GM23248 (cell line): ENCODE data around the gene PIP5KL1. TPM values are rescaled to one million over a fixed set of nuclear protein-coding genes. Genes with fewer than 3 reads are reported as not detected.
"Not testable (repeated sequence)": the region's sequence is repeated elsewhere in the genome, so short reads cannot be mapped to it uniquely, and the experiment has no call there.

Experiments used
- DNase-seq: peaks from one replicate; pipeline ENCODE4 v3.0.0-alpha.2; 2015
- H2AFZ ChIP-seq: fragments of 200-600 bp; sonication (generic); 2 replicates; pipeline ENCODE4 v1.6.1; 2016; ENCODE audit warnings: antibody characterized with exemption
- H3F3A ChIP-seq: fragments of 200-600 bp; sonication (generic); 2 replicates; pipeline ENCODE4 v1.6.1; 2016; ENCODE audit warnings: mild to moderate bottlenecking, antibody characterized with exemption, mixed run types; ENCODE audit not compliant: insufficient read depth
- H3K27ac ChIP-seq: fragments of 200-600 bp; sonication (generic); 2 replicates; pipeline ENCODE4 v1.5.1; 2016; ENCODE audit warnings: mild to moderate bottlenecking
- H3K27me3 ChIP-seq: fragments of 200-600 bp; sonication (generic); replicated peaks from 2 replicates; pipeline ENCODE4 v1.6.1; 2016; ENCODE audit warnings: mild to moderate bottlenecking; ENCODE audit not compliant: insufficient read depth
- H3K36me3 ChIP-seq: fragments of 200-600 bp; sonication (generic); 2 replicates; pipeline ENCODE4 v1.6.1; 2016; ENCODE audit warnings: low read depth, mild to moderate bottlenecking
- H3K4me1 ChIP-seq: fragments of 200-600 bp; sonication (generic); 2 replicates; pipeline ENCODE4 v1.6.1; 2016; ENCODE audit warnings: mild to moderate bottlenecking; ENCODE audit not compliant: insufficient read depth
- H3K4me2 ChIP-seq: fragments of 200-600 bp; sonication (generic); one replicate; pipeline ENCODE4 v1.6.1; 2016; ENCODE audit warnings: mild to moderate bottlenecking; ENCODE audit not compliant: unreplicated experiment
- H3K4me3 ChIP-seq: fragments of 200-600 bp; sonication (generic); 2 replicates; pipeline ENCODE4 v1.5.1; 2016; ENCODE audit warnings: mild to moderate bottlenecking
- H3K79me2 ChIP-seq: fragments of 200-600 bp; sonication (generic); 2 replicates; pipeline ENCODE4 v1.6.1; 2016; ENCODE audit warnings: mild to moderate bottlenecking; ENCODE audit not compliant: insufficient read depth
- H3K9ac ChIP-seq: fragments of 200-600 bp; sonication (generic); 2 replicates; pipeline ENCODE4 v1.6.1; 2016; ENCODE audit warnings: mild to moderate bottlenecking
- H3K9me2 ChIP-seq: fragments of 200-600 bp; sonication (generic); 2 replicates; pipeline ENCODE4 v1.6.1; 2016; ENCODE audit warnings: mixed run types, mild to moderate bottlenecking, moderate library complexity; ENCODE audit not compliant: insufficient read depth
- H3K9me3 ChIP-seq: fragments of 200-600 bp; sonication (generic); one replicate; pipeline ENCODE4 v1.6.1; 2017; ENCODE audit warnings: low read depth
- H4K20me1 ChIP-seq: fragments of 200-600 bp; sonication (generic); 2 replicates; pipeline ENCODE4 v1.6.0; 2016; ENCODE audit not compliant: insufficient read depth
- EZH2 ChIP-seq: fragments of 200-600 bp; sonication (generic); IDR thresholded peaks from 2 replicates; pipeline ENCODE4 v1.6.1; 2018; ENCODE audit warnings: antibody characterized with exemption, mild to moderate bottlenecking; ENCODE audit not compliant: insufficient read depth, poor library complexity, severe bottlenecking
- EZH2phosphoT487 ChIP-seq: fragments of 200-600 bp; sonication (generic); IDR thresholded peaks from 2 replicates; pipeline ENCODE4 v1.6.1; 2018; ENCODE audit warnings: antibody characterized with exemption, moderate library complexity, mild to moderate bottlenecking, low read depth; ENCODE audit not compliant: insufficient read depth
- WGBS, 2 experiments: methylation state at CpG; one replicate each; pipeline ENCODE4 v1.1.6; 2015 to 2017; ENCODE audit warnings: low lambda C conversion rate in 2 of 2, low coverage in 1 of 2; ENCODE audit errors: missing lambda C conversion rate in 2 of 2; 5-methylcytosine and 5-hydroxymethylcytosine counted together
- in situ Hi-C: fragments of 300-500 bp; cut with MboI; formaldehyde crosslinking; loops from 2 replicates; pipeline ENCODE4 v1.15.0; 2020
- polyA plus RNA-seq: library from polyadenylated mRNA; unstranded; fragments of >200 nt; fragmentation: Nextera tagmentation; extraction: Ambion mirVana; gene quantifications from 2 replicates; pipeline ENCODE4 v1.2.1, GENCODE V29; 2016
- total RNA-seq: library from RNA; depleted of rRNA; stranded (reverse); fragments of >200 nt; shearing (Covaris generic); gene quantifications from 2 replicates; pipeline ENCODE4 v1.2.3, GENCODE V29; 2014

The PIP5KL1 gene
- total and polyA plus RNA-seq, 2 experiments from 2014 or later: 5.5 to 8.8 TPM

DNA sequence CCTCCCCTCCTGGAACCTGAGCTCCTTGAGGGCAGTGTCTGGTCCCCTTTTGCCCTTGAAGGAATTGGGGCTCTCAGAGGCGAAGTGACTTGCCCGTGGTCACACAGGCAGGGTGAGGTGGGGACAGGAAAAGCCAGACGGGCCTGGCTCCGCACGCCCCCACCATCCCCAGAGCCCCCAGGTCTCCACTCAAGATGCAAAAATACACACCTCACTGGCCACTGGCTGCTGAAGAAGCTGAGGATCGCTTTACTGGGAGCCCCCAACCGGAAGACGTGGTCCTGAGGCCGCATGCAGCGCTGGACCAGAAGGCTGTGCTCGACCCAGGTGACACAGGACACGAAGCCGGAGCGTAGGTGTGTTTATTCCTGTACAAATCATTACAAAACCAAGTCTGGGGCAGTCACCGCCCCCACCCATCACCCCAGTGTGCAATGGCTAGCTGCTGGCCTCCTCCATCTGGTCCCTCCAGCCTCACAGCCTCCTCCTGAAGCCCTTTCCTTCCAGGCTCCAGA is 45.5 kb downstream of the PIP5KL1 start:
- Histone ChIP-seq H3K9me2 (no peaks in the 10 kb centered on the region), H3K4me2 (no peak overlapping the region), H3K27me3 (no peaks in the 10 kb centered on the region), H3K9ac (no peak overlapping the region), H3K4me1 (no peaks in the 10 kb centered on the region), H3K9me3 (no peaks in the 10 kb centered on the region), H3K36me3 (peaks cover 37% of the 10 kb centered on the region), H4K20me1 (no peaks in the 10 kb centered on the region), H2AFZ (no peak overlapping the region), H3F3A (no peaks in the 10 kb centered on the region; the same call in 1 of the 2 replicates), H3K27ac (no peak overlapping the region), H3K4me3 (no peak overlapping the region), H3K79me2 (peaks cover 17% of the 10 kb centered on the region)
- in situ Hi-C loops: no loop called here
- 88 to 94% methylated on average over 15 of the region's 15 CpGs for WGBS, 2 experiments
- TF ChIP-seq EZH2 (no peak), EZH2phosphoT487 (no peak)
- DNase-seq: no peak

DNA sequence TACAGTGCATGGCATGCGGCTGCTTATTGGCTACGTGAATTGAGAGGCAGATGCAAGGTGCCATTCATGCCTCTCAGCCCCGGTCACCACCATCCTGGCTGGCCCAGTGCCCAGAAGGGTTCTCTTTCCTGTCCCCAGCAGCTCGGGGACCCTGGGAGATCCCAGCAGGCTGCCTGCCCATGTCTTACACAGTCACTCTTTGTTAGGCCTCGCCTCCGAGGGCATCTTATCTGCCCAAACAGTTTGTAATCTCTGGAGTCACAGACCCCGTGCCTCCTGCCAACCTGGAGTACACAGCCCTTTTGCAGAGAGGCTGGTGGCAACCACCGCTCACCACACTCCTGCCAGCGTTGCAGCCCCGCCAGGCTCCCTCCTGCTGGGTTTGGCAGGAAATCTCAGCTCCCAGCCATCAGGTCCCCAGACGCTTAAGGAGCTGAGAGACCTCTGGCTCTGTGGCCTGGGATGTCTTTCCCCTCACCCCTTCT is 46.1 kb downstream of the PIP5KL1 start:
- Histone ChIP-seq H3K9me3 (no peaks in the 10 kb centered on the region), H2AFZ (no peak overlapping the region), H3K4me1 (no peaks in the 10 kb centered on the region), H3K4me3 (no peak overlapping the region), H3K79me2 (peaks cover 12% of the 10 kb centered on the region), H4K20me1 (no peaks in the 10 kb centered on the region), H3K4me2 (no peak overlapping the region), H3K36me3 (peaks cover 32% of the 10 kb centered on the region), H3K9ac (no peak overlapping the region), H3K27me3 (no peaks in the 10 kb centered on the region), H3F3A (peaks cover 1% of the 10 kb centered on the region; the same call in 1 of the 2 replicates), H3K27ac (no peak overlapping the region), H3K9me2 (no peaks in the 10 kb centered on the region)
- no peak for DNase-seq
- no peak for TF ChIP-seq EZH2phosphoT487
- no peak for TF ChIP-seq EZH2
- WGBS, 2 experiments: 77 to 78% methylated on average over 11 of the region's 11 CpGs
- in situ Hi-C loops: no loop called here

DNA sequence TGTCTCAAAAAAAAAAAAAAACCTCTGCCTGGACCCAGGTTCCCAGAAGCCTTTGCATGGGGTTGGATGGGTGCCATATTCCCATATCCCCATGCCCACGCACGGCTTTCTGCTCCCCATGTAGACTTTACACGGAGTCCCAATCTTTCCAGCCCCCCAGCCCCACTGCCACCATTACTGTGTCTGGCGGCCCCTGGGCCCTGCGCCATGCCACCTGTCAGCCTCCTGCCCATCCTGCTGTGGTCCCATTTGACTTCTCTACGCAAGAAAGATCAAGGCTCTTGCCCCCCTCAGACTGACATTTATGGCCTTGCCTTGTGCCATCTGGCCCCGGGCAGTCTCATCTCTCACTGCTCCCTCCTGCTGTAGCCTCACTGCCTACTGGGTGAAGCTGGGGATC is 46.6 kb downstream of the PIP5KL1 start:
- Histone ChIP-seq H2AFZ (no peak overlapping the region), H3K36me3 (peaks cover 27% of the 10 kb centered on the region), H4K20me1 (no peaks in the 10 kb centered on the region), H3K4me3 (no peak overlapping the region), H3K4me2 (no peak overlapping the region), H3K4me1 (no peaks in the 10 kb centered on the region), H3K79me2 (0 out of 2 replicates have a peak, but pooled peaks cover 11% of the 10 kb centered on the region), H3K27me3 (no peaks in the 10 kb centered on the region), H3K9ac (no peak overlapping the region), H3K9me3 (no peaks in the 10 kb centered on the region), H3F3A (peaks cover 6% of the 10 kb centered on the region; the same call in 1 of the 2 replicates), H3K27ac (no peak overlapping the region), H3K9me2 (no peaks in the 10 kb centered on the region)
- no peak for DNase-seq
- WGBS, 2 experiments: 77 to 83% methylated on average over 7 of the region's 7 CpGs
- TF ChIP-seq EZH2phosphoT487: no peak
- TF ChIP-seq EZH2: no peak
- in situ Hi-C loops: no loop called here

DNA sequence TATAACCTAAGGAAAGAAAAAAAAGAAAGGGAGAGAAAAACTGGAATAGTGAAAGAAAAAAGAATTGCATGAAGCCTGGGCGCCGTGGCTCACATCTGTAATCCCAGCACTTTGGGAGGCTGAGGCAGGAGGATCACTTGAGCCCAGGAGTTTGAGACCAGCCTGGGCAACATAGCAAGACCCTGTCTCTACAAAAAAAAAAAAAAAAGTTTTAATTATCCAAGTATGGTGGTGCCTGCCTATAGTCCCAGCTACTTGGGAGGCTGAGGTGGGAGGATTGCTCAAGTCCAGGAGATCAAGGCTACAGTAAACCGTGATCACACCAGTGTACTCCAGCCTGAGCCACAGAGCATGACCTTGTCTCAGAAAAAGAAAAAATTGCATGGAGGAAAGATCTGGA is 48.9 kb downstream of the PIP5KL1 start:
- H4K20me1 ChIP-seq, DNase-seq, H3K27ac ChIP-seq, H3K4me2 ChIP-seq, H3K9ac ChIP-seq, H3K4me1 ChIP-seq, H3K27me3 ChIP-seq, in situ Hi-C loops, H3K9me3 ChIP-seq, H3K36me3 ChIP-seq, H2AFZ ChIP-seq, H3K79me2 ChIP-seq, H3K9me2 ChIP-seq, H3K4me3 ChIP-seq: not testable (repeated sequence)
- H3F3A ChIP-seq: peaks cover 15% of the 10 kb centered on the region; the same call in 1 of the 2 replicates
- WGBS, 2 experiments: 99% methylated on average over 3 of the region's 3 CpGs

DNA sequence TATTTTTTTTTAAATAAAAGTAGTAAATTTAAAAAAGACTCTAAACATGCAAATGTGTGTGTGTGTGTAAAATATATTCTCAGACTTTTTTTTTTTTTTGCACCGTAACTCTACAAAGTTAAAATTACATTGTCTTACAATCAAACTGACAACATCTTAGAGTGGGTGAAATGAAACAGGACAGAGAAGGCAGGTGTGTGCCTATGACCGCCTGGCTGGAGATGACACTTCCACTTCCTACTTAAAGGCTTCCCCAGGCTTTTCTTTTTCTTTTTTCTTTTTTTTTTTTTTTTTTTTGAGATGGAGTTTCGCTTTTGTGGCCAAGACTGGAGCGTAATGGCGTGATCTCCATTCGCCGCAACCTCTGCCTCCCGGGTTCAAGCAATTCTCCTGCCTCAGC is 50.4 kb downstream of the PIP5KL1 start:
- peaks cover 20% of the 10 kb centered on the region for H3K4me1 ChIP-seq
- H3K27me3 ChIP-seq: no peaks in the 10 kb centered on the region
- 71 to 84% methylated on average over 7 to 8 of the region's 8 CpGs for WGBS, 2 experiments
- no peak overlapping the region for H3K9ac ChIP-seq
- peaks cover 13% of the 10 kb centered on the region; the same call in 1 of the 2 replicates for H3K79me2 ChIP-seq
- H3K9me3 ChIP-seq: no peaks in the 10 kb centered on the region
- H3F3A ChIP-seq: 0 out of 2 replicates have a peak, but pooled peaks cover 15% of the 10 kb centered on the region
- no peak for DNase-seq
- H3K27ac ChIP-seq: no peak overlapping the region
- no peak overlapping the region for H3K4me2 ChIP-seq
- in situ Hi-C loops: no loop called here
- H2AFZ ChIP-seq: no peak overlapping the region
- no peaks in the 10 kb centered on the region; the same call in none of the 2 replicates for H3K36me3 ChIP-seq
- no peaks in the 10 kb centered on the region for H3K9me2 ChIP-seq
- H4K20me1 ChIP-seq: no peaks in the 10 kb centered on the region
- H3K4me3 ChIP-seq: no peak overlapping the region
- TF ChIP-seq EZH2phosphoT487: no peak
- TF ChIP-seq EZH2: no peak
